Osteoblast (primary cell): Measurements from ENCODE around the gene MIPOL1. TPM values are rescaled to one million over a fixed set of nuclear protein-coding genes. Genes with fewer than 3 reads are reported as not detected.
"Not testable (repeated sequence)": the region's sequence is repeated elsewhere in the genome, so short reads cannot be mapped to it uniquely, and the experiment has no call there.

ENCODE experiments used
- DNase-seq: peaks from one replicate; pipeline ENCODE4 v3.0.0; 2011; ENCODE audit warnings: low spot score, mixed read lengths; ENCODE audit not compliant: insufficient read length; ENCODE audit errors: missing footprints
- H2AFZ ChIP-seq: 2 replicates; pipeline ENCODE4 v1.6.0; 2011; ENCODE audit warnings: mild to moderate bottlenecking, low read length
- H3K27ac ChIP-seq: 2 replicates; pipeline ENCODE4 v1.5.1; 2011; ENCODE audit warnings: mild to moderate bottlenecking, low read depth, low read length, moderate library complexity
- H3K27me3 ChIP-seq: 2 replicates; pipeline ENCODE4 v1.6.0; 2012; ENCODE audit warnings: mild to moderate bottlenecking, control low read depth, inconsistent platforms, low read length, moderate library complexity; ENCODE audit not compliant: insufficient read depth
- H3K36me3 ChIP-seq: 2 replicates; pipeline ENCODE4 v1.5.1; 2011; ENCODE audit warnings: mild to moderate bottlenecking, low read length, control low read depth, moderate library complexity; ENCODE audit not compliant: insufficient read depth
- H3K4me1 ChIP-seq: 2 replicates; pipeline ENCODE4 v1.5.1; 2011; ENCODE audit warnings: mild to moderate bottlenecking, low read length, control low read depth, moderate library complexity; ENCODE audit not compliant: insufficient read depth
- H3K4me2 ChIP-seq: 2 replicates; pipeline ENCODE4 v1.6.0; 2011; ENCODE audit warnings: mild to moderate bottlenecking, low read length; ENCODE audit not compliant: insufficient read depth
- H3K4me3 ChIP-seq: fragments of 200-600 bp; sonication (generic); 3 replicates; pipeline ENCODE4 v1.5.1; 2012; ENCODE audit warnings: mild to moderate bottlenecking, low read length, inconsistent platforms; ENCODE audit not compliant: insufficient read depth
- H3K79me2 ChIP-seq: 2 replicates; pipeline ENCODE4 v1.6.0; 2012; ENCODE audit warnings: mild to moderate bottlenecking, low read length, control low read depth, inconsistent platforms; ENCODE audit not compliant: insufficient read depth
- H3K9me3 ChIP-seq: 2 replicates; pipeline ENCODE4 v1.5.1; 2011; ENCODE audit warnings: low read depth, low read length, control low read depth
- H4K20me1 ChIP-seq: 2 replicates; pipeline ENCODE4 v1.6.0; 2012; ENCODE audit warnings: mild to moderate bottlenecking, low read length, control low read depth; ENCODE audit not compliant: insufficient read depth
- total RNA-seq: library from RNA; depleted of rRNA; stranded (reverse); fragments of >200 nt; gene quantifications from 2 replicates; pipeline ENCODE4 v1.2.3, GENCODE V29; 2012
- TF ChIP-seq, protein P1 (sequence below): IDR thresholded peaks from 2 replicates; pipeline ENCODE4 v1.5.1; 2011; ENCODE audit warnings: mild to moderate bottlenecking, low read depth, low read length, moderate library complexity; ENCODE audit errors: extremely low read depth

Gene MIPOL1
- total RNA-seq, 1 donor: 9.0 TPM

- H3K4me1 ChIP-seq: no peaks in the 10 kb centered on the region
- H3K4me3 ChIP-seq: no peak overlapping the region
- H4K20me1 ChIP-seq: no peaks in the 10 kb centered on the region
- H3K9me3 ChIP-seq: peaks cover 2% of the 10 kb centered on the region
- no peak overlapping the region for H3K27ac ChIP-seq
- no peak overlapping the region for H3K4me2 ChIP-seq
- no peak overlapping the region for H2AFZ ChIP-seq
- H3K79me2 ChIP-seq: no peaks in the 10 kb centered on the region
- TF ChIP-seq, protein P1, sequence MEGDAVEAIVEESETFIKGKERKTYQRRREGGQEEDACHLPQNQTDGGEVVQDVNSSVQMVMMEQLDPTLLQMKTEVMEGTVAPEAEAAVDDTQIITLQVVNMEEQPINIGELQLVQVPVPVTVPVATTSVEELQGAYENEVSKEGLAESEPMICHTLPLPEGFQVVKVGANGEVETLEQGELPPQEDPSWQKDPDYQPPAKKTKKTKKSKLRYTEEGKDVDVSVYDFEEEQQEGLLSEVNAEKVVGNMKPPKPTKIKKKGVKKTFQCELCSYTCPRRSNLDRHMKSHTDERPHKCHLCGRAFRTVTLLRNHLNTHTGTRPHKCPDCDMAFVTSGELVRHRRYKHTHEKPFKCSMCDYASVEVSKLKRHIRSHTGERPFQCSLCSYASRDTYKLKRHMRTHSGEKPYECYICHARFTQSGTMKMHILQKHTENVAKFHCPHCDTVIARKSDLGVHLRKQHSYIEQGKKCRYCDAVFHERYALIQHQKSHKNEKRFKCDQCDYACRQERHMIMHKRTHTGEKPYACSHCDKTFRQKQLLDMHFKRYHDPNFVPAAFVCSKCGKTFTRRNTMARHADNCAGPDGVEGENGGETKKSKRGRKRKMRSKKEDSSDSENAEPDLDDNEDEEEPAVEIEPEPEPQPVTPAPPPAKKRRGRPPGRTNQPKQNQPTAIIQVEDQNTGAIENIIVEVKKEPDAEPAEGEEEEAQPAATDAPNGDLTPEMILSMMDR: no peak
- no peaks in the 10 kb centered on the region for H3K36me3 ChIP-seq
- no peak for DNase-seq
- H3K27me3 ChIP-seq: no peaks in the 10 kb centered on the region
Observed at GRCh38 chr14:37202812-37203211, 5.1 kb downstream of the MIPOL1 start.

DNA sequence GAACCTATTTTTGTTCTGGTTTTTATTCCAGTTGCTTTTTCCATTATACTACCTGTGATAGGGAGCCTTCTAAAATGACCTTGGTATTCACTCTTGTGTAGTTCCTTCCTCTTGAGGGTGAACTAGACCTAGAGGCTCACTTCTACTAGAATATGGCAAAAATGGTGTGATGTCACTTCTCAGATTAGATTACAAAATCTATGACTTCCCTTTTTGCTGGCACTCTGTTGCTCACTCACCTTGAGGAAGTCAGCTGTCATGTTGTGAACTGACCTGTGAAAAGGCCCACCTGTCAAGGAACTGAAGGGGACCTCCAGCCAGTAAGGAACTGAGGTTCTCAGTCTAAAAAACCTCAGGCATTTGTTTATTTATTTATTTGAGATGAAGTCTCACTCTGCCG is 5.7 kb downstream of the MIPOL1 start:
- Histone ChIP-seq H2AFZ (no peak overlapping the region), H3K4me2 (no peak overlapping the region), H3K27me3 (no peaks in the 10 kb centered on the region), H3K79me2 (no peaks in the 10 kb centered on the region), H3K27ac (no peak overlapping the region), H4K20me1 (no peaks in the 10 kb centered on the region), H3K4me1 (no peaks in the 10 kb centered on the region), H3K36me3 (no peaks in the 10 kb centered on the region), H3K9me3 (peaks cover 2% of the 10 kb centered on the region), H3K4me3 (no peak overlapping the region)
- TF ChIP-seq, protein P1: no peak
- DNase-seq: no peak

GRCh38 chr14:37205623-37206605 is 8.2 kb downstream of the MIPOL1 start:
- DNase-seq, H3K27ac ChIP-seq, H4K20me1 ChIP-seq, H2AFZ ChIP-seq, H3K4me1 ChIP-seq, H3K79me2 ChIP-seq, H3K9me3 ChIP-seq, H3K36me3 ChIP-seq, H3K27me3 ChIP-seq, H3K4me2 ChIP-seq, H3K4me3 ChIP-seq: not testable (repeated sequence)

GRCh38 chr14:37209617-37210016 is 11.9 kb downstream of the MIPOL1 start:
- H3K4me3 ChIP-seq, H3K79me2 ChIP-seq, H3K9me3 ChIP-seq, DNase-seq, H3K4me2 ChIP-seq, H3K36me3 ChIP-seq, H2AFZ ChIP-seq, H3K27ac ChIP-seq, H3K27me3 ChIP-seq, H4K20me1 ChIP-seq, H3K4me1 ChIP-seq: not testable (repeated sequence)

DNA sequence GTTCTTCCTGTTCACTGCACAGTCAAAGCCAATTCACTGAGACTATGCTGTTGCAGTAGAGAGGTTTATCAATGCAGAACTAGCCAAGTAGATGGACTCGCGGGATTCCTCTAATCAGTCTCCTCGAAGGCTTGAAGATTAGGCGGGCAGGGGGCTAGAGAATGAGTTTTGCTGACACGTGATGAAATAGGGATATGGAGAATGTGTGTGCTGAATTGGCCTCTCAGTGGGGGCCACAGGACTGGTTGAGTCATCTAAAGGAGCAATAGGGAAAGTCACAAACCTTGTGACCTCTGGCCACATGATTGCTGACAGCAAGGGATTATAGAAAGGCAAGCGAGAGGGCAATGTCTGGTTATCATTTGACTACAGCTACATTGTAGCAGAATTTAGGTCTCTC is 12.7 kb downstream of the MIPOL1 start:
- Histone ChIP-seq H3K4me3 (no peak overlapping the region), H3K4me2 (no peak overlapping the region), H3K9me3 (peaks cover 2% of the 10 kb centered on the region), H3K79me2 (no peaks in the 10 kb centered on the region), H3K4me1 (no peaks in the 10 kb centered on the region), H3K27ac (no peak overlapping the region), H3K27me3 (no peaks in the 10 kb centered on the region), H2AFZ (no peak overlapping the region), H3K36me3 (no peaks in the 10 kb centered on the region), H4K20me1 (no peaks in the 10 kb centered on the region)
- TF ChIP-seq, protein P1: no peak
- no peak for DNase-seq
